Measurements from ENCODE around the gene HAUS2.

DNA sequence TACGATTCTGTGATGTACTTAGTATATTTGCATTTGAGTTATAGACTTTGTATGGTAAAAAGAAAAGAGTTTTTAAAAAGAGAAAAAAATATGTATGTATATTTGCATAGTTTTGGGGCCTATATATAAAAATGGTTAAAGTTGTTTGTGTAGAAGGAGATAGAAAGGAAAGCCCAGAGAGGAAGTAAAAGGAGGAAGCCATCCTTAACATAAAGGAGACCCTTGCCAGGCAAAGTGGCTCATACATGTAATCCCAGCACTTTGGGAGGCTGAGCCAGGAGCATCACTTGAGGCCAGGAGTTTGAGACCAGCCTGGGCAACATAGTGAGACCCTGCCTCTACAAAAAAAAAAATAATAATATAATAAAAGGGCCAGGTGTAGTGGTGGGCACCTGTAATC is 44.8 kb upstream of the HAUS2 start:
- TF ChIP-seq, protein P1, sequence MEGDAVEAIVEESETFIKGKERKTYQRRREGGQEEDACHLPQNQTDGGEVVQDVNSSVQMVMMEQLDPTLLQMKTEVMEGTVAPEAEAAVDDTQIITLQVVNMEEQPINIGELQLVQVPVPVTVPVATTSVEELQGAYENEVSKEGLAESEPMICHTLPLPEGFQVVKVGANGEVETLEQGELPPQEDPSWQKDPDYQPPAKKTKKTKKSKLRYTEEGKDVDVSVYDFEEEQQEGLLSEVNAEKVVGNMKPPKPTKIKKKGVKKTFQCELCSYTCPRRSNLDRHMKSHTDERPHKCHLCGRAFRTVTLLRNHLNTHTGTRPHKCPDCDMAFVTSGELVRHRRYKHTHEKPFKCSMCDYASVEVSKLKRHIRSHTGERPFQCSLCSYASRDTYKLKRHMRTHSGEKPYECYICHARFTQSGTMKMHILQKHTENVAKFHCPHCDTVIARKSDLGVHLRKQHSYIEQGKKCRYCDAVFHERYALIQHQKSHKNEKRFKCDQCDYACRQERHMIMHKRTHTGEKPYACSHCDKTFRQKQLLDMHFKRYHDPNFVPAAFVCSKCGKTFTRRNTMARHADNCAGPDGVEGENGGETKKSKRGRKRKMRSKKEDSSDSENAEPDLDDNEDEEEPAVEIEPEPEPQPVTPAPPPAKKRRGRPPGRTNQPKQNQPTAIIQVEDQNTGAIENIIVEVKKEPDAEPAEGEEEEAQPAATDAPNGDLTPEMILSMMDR (conservative IDR thresholded peaks at IDR 0.05), result no peak
- TF ChIP-seq EZH2 (IDR thresholded peaks at IDR 0.05; ENCODE audit: low read depth), result no peak
